CD14-positive monocyte (primary cell): Measurements from ENCODE around the gene WDTC1. TPM values are rescaled to one million over a fixed set of nuclear protein-coding genes. Genes with fewer than 3 reads are reported as not detected.

Source experiments
- DNase-seq, 3 donors: peaks; one replicate each; pipeline ENCODE4 v3.0.0-alpha.2; 2011 to 2022
- H2AFZ ChIP-seq: 2 replicates; pipeline ENCODE4 v1.6.0; 2012; ENCODE audit warnings: mild to moderate bottlenecking, low read depth, low read length, inconsistent platforms; ENCODE audit not compliant: insufficient read depth, poor library complexity, severe bottlenecking
- H3K27ac ChIP-seq, 2 donors: 1 replicate in 1 of 2; 2 replicates in 1 of 2; pipeline ENCODE4 v1.5.1; 2012 to 2013; ENCODE audit warnings: low read length in 2 of 2, control low read depth in 1 of 2, inconsistent platforms in 1 of 2, low read depth in 1 of 2, mild to moderate bottlenecking in 1 of 2
- H3K27me3 ChIP-seq, 2 donors: one replicate each; pipeline versions ENCODE4 v1.6.0 to v1.6.1; 2011 to 2013; ENCODE audit warnings: low read length in 2 of 2; ENCODE audit not compliant: control insufficient read depth in 2 of 2, insufficient read depth in 2 of 2
- H3K36me3 ChIP-seq, 2 donors: replicated peaks in 1 of 2; 1 replicate in 1 of 2; 2 replicates in 1 of 2; pipeline versions ENCODE4 v1.5.1 to v1.6.1; 2012 to 2013; ENCODE audit warnings: low read length in 2 of 2, control low read depth in 1 of 2, inconsistent platforms in 1 of 2, mild to moderate bottlenecking in 1 of 2; ENCODE audit not compliant: insufficient read depth in 2 of 2, control insufficient read depth in 1 of 2
- H3K4me1 ChIP-seq, 2 donors: 1 replicate in 1 of 2; 2 replicates in 1 of 2; pipeline versions ENCODE4 v1.5.1 to v1.6.1; 2012 to 2013; ENCODE audit warnings: low read length in 2 of 2, control low read depth in 1 of 2, inconsistent platforms in 1 of 2, mild to moderate bottlenecking in 1 of 2, moderate library complexity in 1 of 2; ENCODE audit not compliant: insufficient read depth in 2 of 2, control insufficient read depth in 1 of 2
- H3K4me2 ChIP-seq: replicated peaks from 2 replicates; pipeline ENCODE3; 2012; ENCODE audit warnings: low read length, moderate library complexity, mild to moderate bottlenecking; ENCODE audit not compliant: poor library complexity, severe bottlenecking; ENCODE audit errors: extremely low read depth
- H3K4me3 ChIP-seq, 3 experiments: fragments of 200-600 bp in 1 of 3; sonication (generic) in 1 of 3; replicated peaks in 1 of 3; 1 replicate in 2 of 3; 2 replicates in 1 of 3; pipeline ENCODE4 v1.5.1; 2011 to 2013; ENCODE audit warnings: low read length in 3 of 3, mild to moderate bottlenecking in 3 of 3, control low read depth in 2 of 3, low read depth in 2 of 3, inconsistent platforms in 1 of 3, moderate library complexity in 1 of 3
- H3K79me2 ChIP-seq: 2 replicates; pipeline ENCODE4 v1.6.0; 2012; ENCODE audit warnings: mild to moderate bottlenecking, control low read depth, inconsistent platforms, low read length, moderate library complexity; ENCODE audit not compliant: insufficient read depth
- H3K9ac ChIP-seq: 2 replicates; pipeline ENCODE4 v1.6.0; 2017; ENCODE audit warnings: low read length, mild to moderate bottlenecking; ENCODE audit not compliant: insufficient read depth, poor library complexity, severe bottlenecking
- H3K9me3 ChIP-seq, 2 donors: replicated peaks in 1 of 2; 1 replicate in 1 of 2; 2 replicates in 1 of 2; pipeline versions ENCODE4 v1.5.1 to v1.6.1; 2012 to 2013; ENCODE audit warnings: low read length in 2 of 2, control low read depth in 1 of 2; ENCODE audit not compliant: control insufficient read depth in 1 of 2, insufficient read depth in 1 of 2
- H4K20me1 ChIP-seq: 2 replicates; pipeline ENCODE4 v1.6.0; 2012; ENCODE audit warnings: mild to moderate bottlenecking, low read length, control low read depth, moderate library complexity; ENCODE audit not compliant: insufficient read depth
- H3K27ac Mint-ChIP-seq, 7 donors: one replicate each; pipeline ENCODE4 v1.8.0; 2020; ENCODE audit warnings: mild to moderate bottlenecking in 7 of 7, mixed read lengths in 7 of 7, moderate library complexity in 6 of 7, inconsistent platforms in 2 of 7
- H3K27me3 Mint-ChIP-seq, 3 donors: one replicate each; pipeline ENCODE4 v1.8.0; 2021 to 2022; ENCODE audit warnings: low read depth in 3 of 3, mild to moderate bottlenecking in 3 of 3, mixed read lengths in 3 of 3, moderate library complexity in 3 of 3, inconsistent platforms in 1 of 3
- H3K36me3 Mint-ChIP-seq, 2 donors: one replicate each; pipeline ENCODE4 v1.8.0; 2020; ENCODE audit warnings: mixed read lengths in 2 of 2, inconsistent platforms in 1 of 2, mild to moderate bottlenecking in 1 of 2
- H3K4me1 Mint-ChIP-seq: one replicate; pipeline ENCODE4 v1.8.0; 2020; ENCODE audit warnings: mild to moderate bottlenecking, mixed read lengths
- H3K4me3 Mint-ChIP-seq, 2 donors: one replicate each; pipeline ENCODE4 v1.8.0; 2020; ENCODE audit warnings: mild to moderate bottlenecking in 2 of 2, mixed read lengths in 2 of 2, moderate library complexity in 1 of 2
- H3K9me3 Mint-ChIP-seq, 7 donors: one replicate each; pipeline ENCODE4 v1.8.0; 2020 to 2022; ENCODE audit warnings: mixed read lengths in 7 of 7, mild to moderate bottlenecking in 6 of 7, moderate library complexity in 6 of 7, inconsistent platforms in 2 of 7
- CTCF ChIP-seq: fragments of 200-600 bp; IDR thresholded peaks from one replicate; pipeline ENCODE4 v1.8.0; 2022; ENCODE audit warnings: antibody characterized with exemption, mild to moderate bottlenecking
- WGBS: methylation state at CpG from one replicate; pipeline ENCODE4 v1.1.5; 2013; ENCODE audit warnings: missing lambda C conversion rate; ENCODE audit not compliant: insufficient coverage; 5-methylcytosine and 5-hydroxymethylcytosine counted together
- intact Hi-C, 2 donors: fragments of 100-400 bp; cut with micrococcal nuclease; formaldehyde crosslinking; loops; one replicate each; pipeline versions ENCODE4 v1.15.0 to v1.15.1; 2023
- polyA plus RNA-seq, 3 donors: library from polyadenylated mRNA; depleted of rRNA in 1 of 3; unstranded in 2 of 3; stranded (reverse) in 1 of 3; fragments of 300-500 nt in 2 of 3; fragments of >200 nt in 1 of 3; fragmentation: Illumina TruSeq in 2 of 3; gene quantifications; 1 replicate in 2 of 3; 2 replicates in 1 of 3; pipeline ENCODE4 v1.2.3, GENCODE V29; 2012 to 2021

WDTC1 gene
- polyA plus RNA-seq, 3 donors, result 2.1 to 26.6 (median 4.3) TPM

GRCh38 chr1:27302612-27303011 is 68.2 kb downstream of the WDTC1 start:
- H3K27me3 Mint-ChIP-seq, result no peaks in the 10 kb centered on the region
- H3K4me1 ChIP-seq, result peaks cover 25 to 26% of the 10 kb centered on the region in 2 donors
- TF ChIP-seq CTCF, result no peak
- H3K36me3 ChIP-seq, result peaks cover 64 to 89% of the 10 kb centered on the region in 2 donors
- WGBS, result 92% methylated on average over 2 of the region's 2 CpGs
- H3K27ac Mint-ChIP-seq, result no peak overlapping the region
- intact Hi-C loops, result loop anchor here (5.0 to 10.0 kb wide), 3 partner anchors 302 to 372 kb away; partner anchors contain the start of genes AHDC1 (in 1 of the 2) and IFI6 (in 1 of the 2)
- H3K9ac ChIP-seq, result no peak overlapping the region
- no peaks in the 10 kb centered on the region for H3K27me3 ChIP-seq
- H3K4me3 Mint-ChIP-seq, result no peak overlapping the region
- H2AFZ ChIP-seq, result no peak overlapping the region
- H3K4me1 Mint-ChIP-seq, result peaks cover 23% of the 10 kb centered on the region
- H3K9me3 ChIP-seq, result no peaks in the 10 kb centered on the region
- peaks cover 23% of the 10 kb centered on the region for H4K20me1 ChIP-seq
- H3K4me2 ChIP-seq, result no peak overlapping the region
- DNase-seq, result no peak
- H3K9me3 Mint-ChIP-seq, result no peaks in the 10 kb centered on the region
- peaks cover 76 to 87% of the 10 kb centered on the region in 2 donors for H3K36me3 Mint-ChIP-seq
- H3K79me2 ChIP-seq, result no peaks in the 10 kb centered on the region
- no peak overlapping the region for H3K4me3 ChIP-seq
- H3K27ac ChIP-seq, result no peak overlapping the region

- Histone ChIP-seq H3K4me3 (no peak overlapping the region), H3K79me2 (no peaks in the 10 kb centered on the region), H3K9ac (no peak overlapping the region), H3K27ac (no peak overlapping the region), H2AFZ (no peak overlapping the region), H3K4me1 (peaks cover 25 to 26% of the 10 kb centered on the region in 2 donors), H3K4me2 (no peak overlapping the region), H4K20me1 (peaks cover 23% of the 10 kb centered on the region), H3K9me3 (no peaks in the 10 kb centered on the region), H3K27me3 (no peaks in the 10 kb centered on the region), H3K36me3 (peaks cover 55 to 80% of the 10 kb centered on the region in 2 donors)
- no peak for TF ChIP-seq CTCF
- no peak for DNase-seq
- Mint-ChIP-seq H3K27me3 (no peaks in the 10 kb centered on the region), H3K9me3 (no peaks in the 10 kb centered on the region), H3K36me3 (peaks cover 67 to 78% of the 10 kb centered on the region in 2 donors), H3K4me1 (peaks cover 23% of the 10 kb centered on the region), H3K4me3 (no peak overlapping the region), H3K27ac (no peak overlapping the region)
- 99% methylated on average over 14 of the region's 15 CpGs for WGBS
- intact Hi-C loops, result loop anchor here (5.0 to 10.0 kb wide), 3 partner anchors 301 to 371 kb away; partner anchors contain the start of genes AHDC1 (in 1 of the 2) and IFI6 (in 1 of the 2)
These were observed 69.1 kb downstream of the WDTC1 start for GRCh38 chr1:27303509-27303908.
